ENCODE results near the gene SOCS2.
"Not testable (repeated sequence)": the region's sequence is repeated elsewhere in the genome, so short reads cannot be mapped to it uniquely, and the experiment has no call there.

The SOCS2 gene

DNA sequence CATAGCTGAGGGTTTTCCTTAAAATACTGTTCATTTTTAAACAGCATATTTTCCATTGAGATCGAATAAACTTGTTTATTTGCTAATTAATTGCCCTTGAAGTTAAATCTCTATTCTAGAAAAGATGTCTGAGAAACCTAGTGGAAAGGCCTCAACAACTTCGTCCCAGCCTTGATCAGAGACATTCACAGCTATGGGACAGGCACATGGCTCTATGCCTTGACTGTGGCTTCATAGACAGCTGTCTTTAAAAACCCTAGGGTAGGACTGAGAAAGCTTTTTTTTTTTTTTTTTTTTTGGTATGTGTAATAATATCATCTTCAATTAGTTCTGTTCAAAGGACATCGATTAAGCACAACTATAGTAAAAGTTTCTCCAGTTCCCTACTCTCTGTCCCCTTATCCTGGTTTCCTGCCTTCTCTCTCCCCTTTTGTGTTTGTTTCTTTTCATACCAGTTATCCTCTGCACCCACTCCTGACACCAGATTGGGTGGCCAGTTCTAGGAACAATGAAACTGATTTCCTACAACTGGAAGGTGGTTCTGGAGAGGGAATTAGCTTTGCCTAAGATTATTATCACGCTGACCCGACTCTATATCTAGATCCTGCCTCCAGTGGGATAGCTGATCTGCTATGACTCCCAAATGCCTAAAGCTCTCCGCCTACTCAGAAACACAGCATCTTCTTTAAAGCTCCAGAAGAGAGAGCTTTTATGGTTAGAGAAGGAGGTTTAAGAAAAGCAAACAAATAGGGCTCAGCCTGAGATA, 20.3 kb downstream of the SOCS2 start:
- in situ Hi-C loops (cut with HindIII; ENCODE audit: low sequenced_read_pairs) = no loop called here

GRCh38 chr12:93593843-93594242, 21.4 kb downstream of the SOCS2 start:
- in situ Hi-C loops (cut with HindIII; ENCODE audit: low sequenced_read_pairs) = no loop called here

DNA sequence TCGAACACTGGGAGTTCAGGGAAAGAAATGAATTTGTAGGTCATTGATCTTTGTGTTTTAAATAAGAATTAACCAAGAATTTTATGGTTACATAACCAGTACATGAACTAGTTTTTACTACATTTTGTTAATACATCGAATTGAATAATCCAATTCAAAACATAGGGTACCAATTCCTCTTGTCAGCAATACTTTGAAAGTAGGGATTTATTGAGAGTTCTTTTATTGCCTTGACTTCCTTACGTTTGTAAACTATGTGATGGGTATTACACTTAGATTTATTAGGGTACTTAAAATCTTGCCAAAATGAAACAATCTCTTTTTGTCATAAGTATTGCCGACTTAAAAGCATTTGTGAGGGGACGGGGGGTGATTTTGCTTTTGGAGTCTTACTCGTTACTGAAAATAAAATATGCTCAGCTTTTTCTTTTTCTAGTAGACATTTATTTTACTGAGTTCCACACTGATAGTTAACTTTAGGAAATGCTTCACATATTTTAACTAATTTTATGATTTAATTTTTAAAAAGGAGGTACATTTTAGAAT, 22.4 kb downstream of the SOCS2 start:
- in situ Hi-C loops (cut with HindIII; ENCODE audit: low sequenced_read_pairs) = no loop called here

DNA sequence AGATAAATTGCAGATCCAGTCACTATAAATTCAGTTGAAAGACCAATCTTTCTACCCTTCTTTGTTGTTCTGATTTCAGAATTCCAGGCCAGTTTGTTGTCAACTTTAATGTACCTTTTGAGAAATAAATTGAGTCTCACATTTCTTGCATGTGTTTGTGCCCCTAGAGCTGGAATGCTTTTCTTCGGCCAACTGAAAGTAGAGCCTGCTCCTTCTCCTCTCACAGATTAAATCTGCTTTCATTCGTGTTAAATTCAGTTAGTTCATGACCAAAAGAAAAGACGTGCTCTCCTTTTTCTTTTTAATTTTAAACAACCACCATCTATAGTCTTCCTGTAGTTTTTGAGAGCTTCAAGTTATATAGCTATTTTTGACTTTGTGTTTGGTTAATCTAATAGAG, 22.9 kb downstream of the SOCS2 start:
- in situ Hi-C loops (cut with HindIII; ENCODE audit: low sequenced_read_pairs) = no loop called here

DNA sequence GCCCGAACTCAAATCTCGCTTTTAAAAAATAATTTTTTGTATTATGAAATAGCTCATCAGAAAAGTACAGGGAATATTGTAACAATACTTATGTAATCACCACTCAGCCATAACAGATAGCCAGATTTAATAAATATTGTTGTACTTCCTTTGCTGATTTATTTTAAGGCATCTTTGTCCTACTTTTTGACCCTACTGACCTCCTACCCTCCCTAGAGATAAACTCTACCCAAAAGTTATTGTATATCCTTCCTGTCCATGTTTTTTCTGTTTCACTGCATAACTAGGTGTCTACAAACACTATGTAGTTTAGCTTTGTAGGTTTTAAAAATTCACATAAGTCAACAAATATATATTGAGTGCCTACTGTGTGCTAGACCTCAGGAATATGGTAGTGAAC, 25.1 kb downstream of the SOCS2 start:
- in situ Hi-C loops (cut with HindIII; ENCODE audit: low sequenced_read_pairs) = no loop called here

DNA sequence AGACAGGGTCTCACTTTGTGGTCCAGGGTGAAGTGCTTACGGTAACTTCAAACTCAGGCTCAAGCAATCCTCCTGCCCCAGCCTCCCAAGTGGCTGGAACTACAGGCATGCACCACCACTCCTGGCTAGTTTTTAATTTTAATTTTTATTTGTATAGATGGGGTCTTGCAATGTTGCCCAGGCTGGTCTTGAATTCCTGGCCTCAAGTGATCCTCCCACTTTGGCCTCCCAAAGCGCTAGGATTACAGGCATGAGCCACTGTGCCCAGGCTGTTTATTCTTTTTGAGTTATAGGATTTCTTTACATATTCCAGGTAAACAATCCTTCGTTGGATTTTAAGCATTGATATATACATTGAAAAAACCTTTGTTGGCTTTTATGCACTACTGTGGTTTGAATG, 26.7 kb downstream of the SOCS2 start:
- in situ Hi-C loops (cut with HindIII; ENCODE audit: low sequenced_read_pairs) = no loop called here

- in situ Hi-C loops (cut with HindIII; ENCODE audit: low sequenced_read_pairs) = no loop called here
Measured at GRCh38 chr12:93601591-93601990, 29.1 kb downstream of the SOCS2 start.

GRCh38 chr12:93602897-93603668, 30.6 kb downstream of the SOCS2 start:
- in situ Hi-C loops (cut with HindIII; ENCODE audit: low sequenced_read_pairs) = no loop called here

GRCh38 chr12:93603762-93604161, 31.3 kb downstream of the SOCS2 start:
- in situ Hi-C loops (cut with HindIII; ENCODE audit: low sequenced_read_pairs) = no loop called here

GRCh38 chr12:93608313-93608712, 35.8 kb downstream of the SOCS2 start:
- in situ Hi-C loops (cut with HindIII; ENCODE audit: low sequenced_read_pairs) = no loop called here

DNA sequence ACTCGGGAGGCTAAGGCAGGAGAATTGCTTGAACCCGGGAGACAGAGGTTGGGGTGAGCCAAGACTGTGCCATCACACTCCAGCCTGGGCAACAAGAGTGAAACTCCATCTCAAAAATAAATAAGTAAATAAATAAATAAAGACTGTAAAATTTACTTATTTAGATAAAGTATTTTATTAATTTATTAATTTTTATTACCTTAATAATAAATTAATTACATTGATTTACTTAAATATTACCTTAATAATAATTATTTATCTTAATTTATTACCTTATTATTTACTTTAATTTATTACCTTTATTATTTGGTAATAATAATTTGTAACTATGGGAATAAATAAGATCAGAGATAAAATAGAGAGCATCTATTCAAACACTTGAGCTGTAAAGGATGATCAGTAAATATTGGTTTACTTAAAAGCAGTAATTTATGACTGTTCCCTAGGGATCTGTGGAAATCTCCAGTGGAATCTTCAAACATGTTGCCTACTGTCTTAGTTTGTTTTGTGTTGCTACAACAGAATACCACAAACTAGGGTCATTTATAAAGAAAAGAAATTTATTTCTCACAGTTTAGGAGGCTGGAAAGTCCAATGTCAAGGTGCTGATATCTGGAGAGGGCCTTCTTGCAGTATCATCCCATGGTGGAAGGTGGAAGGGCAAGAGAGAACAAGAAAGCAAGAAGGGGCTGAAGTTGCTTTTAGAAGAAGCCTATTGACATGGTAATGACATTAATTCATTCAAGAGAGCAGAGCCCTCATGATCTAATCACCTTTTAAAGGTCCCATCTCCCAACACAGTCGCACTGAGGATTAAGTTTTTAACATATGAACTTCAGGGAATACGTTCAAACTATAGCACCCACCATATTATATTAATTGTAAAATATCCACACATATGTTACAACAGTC, 37.1 kb downstream of the SOCS2 start:
- in situ Hi-C loops (cut with HindIII; ENCODE audit: low sequenced_read_pairs) = no loop called here

DNA sequence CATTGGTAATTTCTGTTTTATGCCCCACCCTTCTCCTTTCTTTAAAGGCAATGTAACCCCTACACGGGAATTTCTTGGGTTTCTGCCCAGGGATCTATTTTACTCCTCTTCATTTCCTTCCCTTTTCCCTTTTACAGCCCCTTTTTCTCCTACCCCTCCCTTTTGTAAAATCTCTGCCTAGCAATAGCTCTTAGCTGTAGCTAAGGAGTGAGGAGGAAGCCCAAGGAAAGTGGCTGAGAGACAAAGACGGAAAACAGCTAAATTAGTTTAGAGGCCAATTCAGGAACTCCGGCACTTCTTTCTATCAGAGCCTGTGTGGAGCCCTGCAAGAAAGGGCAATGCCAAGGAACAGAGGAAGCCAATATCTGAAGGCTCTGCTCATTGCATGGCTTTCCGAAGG, 40.3 kb downstream of the SOCS2 start:
- in situ Hi-C loops (cut with HindIII; ENCODE audit: low sequenced_read_pairs) = no loop called here

GRCh38 chr12:93614917-93615596, 42.6 kb downstream of the SOCS2 start:
- in situ Hi-C loops (cut with HindIII; ENCODE audit: low sequenced_read_pairs) = no loop called here

DNA sequence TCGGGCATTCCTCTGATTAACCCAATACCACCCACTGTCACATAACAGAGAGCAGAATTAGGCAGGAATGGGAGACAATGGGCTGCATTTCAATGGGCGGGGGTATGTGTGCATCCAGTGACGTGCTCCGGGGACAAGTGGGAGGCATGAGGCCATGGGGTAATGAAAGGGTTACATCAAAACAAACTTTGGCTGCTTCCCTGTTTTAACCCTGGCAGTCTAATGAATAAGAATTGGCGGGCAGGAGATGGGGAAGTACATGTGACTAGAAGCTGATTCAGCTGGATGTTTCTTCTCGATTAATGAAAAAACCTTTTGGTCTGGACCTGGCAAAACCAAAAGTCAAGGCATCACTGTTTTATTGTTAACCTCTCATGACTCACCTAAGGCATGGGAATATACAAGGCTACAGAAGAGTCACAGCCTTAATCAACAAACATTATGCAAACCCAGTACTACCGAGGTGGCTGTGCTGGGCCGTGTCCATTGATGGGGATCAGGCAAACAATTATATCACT, 44.2 kb downstream of the SOCS2 start:
- in situ Hi-C loops (cut with HindIII; ENCODE audit: low sequenced_read_pairs) = no loop called here

- in situ Hi-C loops (cut with HindIII; ENCODE audit: low sequenced_read_pairs) = no loop called here
Measured at GRCh38 chr12:93618891-93619410, 46.5 kb downstream of the SOCS2 start.

- in situ Hi-C loops (cut with HindIII; ENCODE audit: low sequenced_read_pairs) = no loop called here
Measured at GRCh38 chr12:93621986-93622385, 49.5 kb downstream of the SOCS2 start.

DNA sequence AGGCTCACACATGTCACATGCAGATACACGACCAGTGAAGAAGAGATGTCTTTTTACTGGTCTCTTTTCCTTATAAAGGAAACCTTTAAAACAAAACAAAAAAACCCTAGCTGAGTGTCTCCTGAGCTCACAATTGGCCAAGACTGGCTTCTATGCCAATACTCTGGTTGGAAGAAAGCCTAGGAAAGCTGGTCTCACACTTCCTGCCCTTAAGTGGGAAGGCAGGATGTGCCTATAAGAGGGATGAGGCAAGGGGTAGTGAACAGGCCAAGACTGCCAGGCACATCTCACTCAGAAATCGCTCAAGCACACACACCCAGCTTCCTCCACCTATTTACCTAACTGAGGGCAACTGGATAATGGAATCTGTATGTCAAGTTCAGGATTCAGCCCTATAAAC, 50.0 kb downstream of the SOCS2 start:
- in situ Hi-C loops (cut with HindIII; ENCODE audit: low sequenced_read_pairs) = no loop called here

GRCh38 chr12:93624595-93625294, 52.3 kb downstream of the SOCS2 start:
- in situ Hi-C loops (cut with HindIII; ENCODE audit: low sequenced_read_pairs) = no loop called here

DNA sequence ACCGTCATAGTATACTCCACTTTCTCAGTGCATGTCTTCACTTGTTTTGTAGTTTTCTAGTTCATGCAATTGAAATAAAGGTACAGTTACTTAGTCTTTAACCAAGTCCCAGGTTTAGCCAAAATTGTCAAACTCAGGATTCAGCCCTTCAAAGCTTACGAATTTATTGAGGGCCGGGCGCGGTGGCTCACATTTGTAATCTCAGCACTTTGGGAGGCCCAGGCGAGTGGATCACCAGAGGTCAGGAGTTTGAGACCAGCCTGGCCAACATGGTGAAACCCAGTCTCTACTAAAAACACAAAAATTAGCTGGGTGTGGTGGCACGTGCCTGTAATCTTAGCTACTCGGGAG, 52.8 kb downstream of the SOCS2 start:
- in situ Hi-C loops (cut with HindIII; ENCODE audit: low sequenced_read_pairs) = not testable (repeated sequence)

DNA sequence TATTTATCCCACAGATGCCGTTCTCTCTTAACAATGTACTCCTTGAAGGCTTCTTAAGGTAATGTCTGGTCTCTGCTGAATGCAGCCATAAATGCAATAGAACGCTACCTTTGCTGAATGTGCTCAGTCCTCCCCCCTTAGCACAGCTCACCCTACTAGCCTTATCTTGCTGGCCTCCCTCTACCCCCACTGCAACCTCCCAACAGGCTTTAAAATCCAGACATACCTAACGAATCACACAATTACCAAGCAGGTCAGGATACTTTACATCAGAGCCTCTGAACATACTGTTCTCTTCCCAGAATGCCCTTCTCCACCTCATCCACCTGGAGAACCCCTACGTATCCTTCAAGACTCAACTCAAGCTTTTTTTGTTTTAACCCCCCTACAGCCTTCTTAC, 53.7 kb downstream of the SOCS2 start:
- in situ Hi-C loops (cut with HindIII; ENCODE audit: low sequenced_read_pairs) = no loop called here

All from DLD1 (cell line).